Measurements from ENCODE around the gene SMIM45.

- no peak for TF ChIP-seq CTCF (IDR thresholded peaks at IDR 0.05)
- no peak for TF ChIP-seq POLR2A (IDR thresholded peaks at IDR 0.05)
These were observed 38.8 kb upstream of the SMIM45 start for GRCh38 chr22:41913040-41913719.
